RPMI8226 (cell line): Measurements from ENCODE around the gene GYPB.
"Not testable (repeated sequence)": the region's sequence is repeated elsewhere in the genome, so short reads cannot be mapped to it uniquely, and the experiment has no call there.

Experiments
- DNase-seq: peaks from one replicate; pipeline ENCODE4 v3.0.0-alpha.2; 2015

GYPB gene

DNA sequence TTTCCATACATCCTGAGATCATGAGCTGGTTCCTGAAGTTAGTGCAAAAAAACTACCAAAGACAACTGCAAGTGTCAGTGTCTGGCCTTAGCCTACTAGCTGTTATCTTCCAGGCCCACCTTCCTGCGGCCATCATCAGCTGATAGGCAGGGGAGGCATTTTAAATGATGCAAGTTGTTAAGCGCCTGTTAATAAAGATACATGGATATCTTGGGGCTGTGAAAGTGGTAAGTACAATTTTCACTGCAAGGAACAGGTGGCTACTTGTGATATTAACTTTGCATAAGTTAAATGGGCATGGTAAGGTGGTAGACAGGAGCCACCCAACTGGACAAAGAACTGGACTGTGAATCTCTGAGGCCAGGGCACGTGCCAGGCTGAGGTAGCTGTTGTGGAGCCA lies at the start of gene GYPB:
TSS of gene GYPB (minus strand) at position 104 of the 400 bp plus-strand sequence. CDS start at position 11, 93 bp downstream.
- DNase-seq: not testable (repeated sequence)

DNA sequence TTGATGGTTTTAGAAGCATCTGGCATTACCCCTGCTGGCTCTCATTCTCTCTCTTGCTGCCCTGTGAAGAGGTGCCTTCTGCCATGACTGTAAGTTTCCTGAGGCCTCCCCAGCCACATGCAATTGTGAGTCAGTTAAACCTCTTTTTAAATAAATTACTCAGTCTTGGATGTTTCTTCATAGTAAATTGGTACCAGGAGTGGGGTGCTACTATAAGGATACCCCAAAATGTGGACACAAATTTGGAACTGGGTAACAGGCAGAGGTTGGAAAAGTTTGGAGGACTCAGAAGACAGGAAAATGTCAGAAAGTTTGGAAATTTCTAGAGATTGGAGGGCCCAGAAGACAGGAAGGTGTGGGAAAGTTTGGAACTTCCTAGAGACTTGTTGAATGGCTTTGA lies 42.4 kb upstream of the GYPB start:
- DNase-seq: not testable (repeated sequence)

DNA sequence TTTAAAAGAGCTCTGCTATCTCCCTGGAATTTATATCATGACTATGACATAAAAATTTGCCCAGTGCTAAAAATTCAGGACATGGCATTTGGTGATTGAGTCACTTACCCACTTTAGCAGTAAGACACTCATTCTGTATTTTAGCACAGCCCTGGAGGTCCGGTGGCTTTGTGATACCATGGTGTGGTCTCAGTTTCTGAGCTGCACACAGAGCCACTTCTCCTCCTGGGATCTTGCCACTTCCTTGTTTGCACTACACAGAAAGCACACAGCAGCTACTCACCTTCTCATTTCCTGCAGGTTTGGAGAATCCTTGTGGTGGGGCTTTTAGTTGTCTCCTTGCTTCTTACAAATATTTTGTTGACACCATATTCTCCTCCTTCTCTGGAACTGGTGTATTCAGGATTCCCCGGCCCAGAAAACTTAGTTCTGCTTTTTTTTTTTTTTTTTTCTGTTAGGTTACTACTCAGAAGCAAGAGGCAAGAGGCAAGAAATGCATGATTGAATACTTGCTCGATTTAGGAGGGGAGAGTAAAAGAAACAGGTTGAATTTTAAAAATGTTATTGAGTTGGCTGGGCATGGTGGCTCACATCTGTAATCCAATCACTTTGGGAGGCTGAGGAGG lies 41.2 kb upstream of the GYPB start:
- not testable (repeated sequence) for DNase-seq

DNA sequence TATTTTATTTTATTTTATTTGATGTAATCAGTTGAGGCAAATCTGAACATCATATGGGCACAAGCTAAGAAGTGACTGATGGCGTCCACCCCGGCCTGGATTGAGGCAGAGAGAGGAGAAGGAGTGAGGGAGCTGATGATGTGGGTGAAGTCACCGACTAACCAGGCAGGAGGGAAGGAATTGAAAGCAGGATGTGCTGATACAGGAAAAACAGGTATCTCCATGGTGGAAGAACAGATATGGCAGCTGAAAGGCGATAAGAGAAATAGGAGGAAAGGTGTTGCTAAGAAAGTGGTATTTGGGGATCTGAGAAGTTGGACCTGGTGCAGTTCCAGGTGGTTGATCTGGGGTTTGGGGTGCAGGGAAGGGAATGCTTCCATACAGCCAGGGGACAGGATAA lies 37.6 kb upstream of the GYPB start:
- no peak for DNase-seq

DNA sequence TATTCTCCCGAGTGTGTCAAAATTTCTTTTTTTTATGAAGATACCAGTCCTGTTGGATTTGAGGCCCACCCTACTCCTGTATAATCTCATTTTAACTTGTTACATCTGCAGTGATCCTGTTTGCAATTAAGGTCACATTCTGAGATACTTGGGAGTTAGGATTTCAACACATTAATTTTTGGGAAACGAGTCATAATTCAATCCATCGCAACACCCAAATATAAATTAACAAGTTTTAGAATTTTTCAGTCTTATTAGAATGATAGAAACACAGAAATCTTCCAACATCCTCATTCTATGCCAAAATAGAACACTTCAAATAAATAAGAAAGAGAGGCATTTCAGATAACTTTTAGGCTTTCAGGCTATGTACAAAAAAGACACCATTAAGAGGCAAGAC lies 36.2 kb upstream of the GYPB start:
- DNase-seq: not testable (repeated sequence)

DNA sequence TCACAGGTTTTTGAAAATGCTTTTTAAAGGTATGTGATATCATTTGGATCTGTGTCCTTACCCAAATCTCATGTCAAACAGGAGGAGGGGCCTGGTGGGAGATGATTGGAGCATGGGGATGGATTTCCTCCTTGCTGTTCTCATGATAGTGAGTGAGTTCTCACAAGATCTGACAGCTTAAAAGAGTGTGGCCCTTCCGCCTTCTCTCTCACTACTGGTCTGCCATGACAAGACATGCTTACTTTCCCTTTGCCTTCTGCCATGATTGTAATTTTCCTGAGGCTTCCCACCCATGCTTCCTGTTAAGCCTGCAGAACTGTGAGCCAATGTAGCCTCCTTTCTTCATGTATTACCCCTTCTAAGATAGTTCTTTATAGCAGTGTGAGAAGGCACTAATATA lies 32.3 kb upstream of the GYPB start:
- DNase-seq: not testable (repeated sequence)

DNA sequence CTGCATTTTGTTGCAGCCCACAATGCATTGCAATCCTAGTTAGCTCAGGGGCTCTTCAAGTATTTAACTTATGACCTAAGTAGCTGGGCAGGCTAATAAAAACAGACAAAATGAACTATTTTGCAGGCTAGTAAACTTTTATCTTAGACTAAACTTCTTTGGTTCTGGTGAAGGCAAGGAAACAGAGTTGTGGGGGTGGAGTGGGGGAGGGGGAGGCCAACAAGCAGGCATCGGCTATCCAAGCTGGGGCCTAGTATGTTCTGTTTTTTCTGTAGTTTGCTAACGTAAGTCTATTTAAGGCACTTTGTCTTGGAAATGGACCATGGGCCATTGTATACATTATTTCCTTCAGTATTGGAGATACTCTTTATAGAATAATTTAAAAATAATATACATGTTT lies 31.5 kb upstream of the GYPB start:
- DNase-seq: not testable (repeated sequence)

DNA sequence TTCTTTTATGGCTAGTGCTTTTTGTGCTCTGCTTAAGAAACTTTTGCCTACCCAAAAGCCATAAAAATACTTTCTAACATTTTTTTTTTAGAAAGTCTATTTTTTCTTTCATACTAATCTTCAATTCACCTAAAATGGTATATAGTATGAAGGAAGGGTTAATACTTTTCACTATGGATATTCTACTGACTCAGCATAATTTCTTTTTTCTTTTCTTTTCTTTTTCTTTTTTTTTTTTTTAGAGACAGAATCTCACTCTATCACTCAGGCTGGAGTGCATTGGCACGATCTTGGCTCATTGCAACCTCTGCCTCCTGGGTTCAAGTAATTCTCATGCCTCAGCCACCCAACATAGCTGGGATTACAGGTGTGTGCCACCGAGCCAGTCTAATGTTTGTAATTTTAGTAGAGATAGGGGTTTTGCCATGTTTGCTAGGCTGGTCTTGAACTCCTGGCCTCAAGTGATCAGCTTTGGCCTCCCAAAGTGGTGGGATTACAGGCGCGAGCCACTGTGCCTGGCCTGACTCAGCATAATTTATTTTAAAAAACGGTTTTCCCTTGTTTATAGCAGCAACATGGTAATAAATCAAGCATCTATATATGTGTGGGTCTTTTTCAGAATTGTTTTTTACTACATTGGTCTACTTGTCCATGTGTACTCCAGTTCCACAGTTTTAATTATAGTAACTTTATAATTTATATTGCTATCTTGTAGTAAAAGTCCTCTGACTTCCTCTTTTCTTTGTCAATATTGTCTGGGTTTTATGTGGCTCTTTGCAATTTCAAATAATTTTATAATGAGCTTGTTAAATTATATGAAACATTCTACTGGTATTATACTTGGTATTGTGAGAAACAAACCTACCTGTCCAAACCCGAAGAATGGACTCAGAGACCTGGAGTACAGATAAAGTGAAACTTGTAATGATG lies 30.6 kb upstream of the GYPB start:
- DNase-seq: not testable (repeated sequence)

DNA sequence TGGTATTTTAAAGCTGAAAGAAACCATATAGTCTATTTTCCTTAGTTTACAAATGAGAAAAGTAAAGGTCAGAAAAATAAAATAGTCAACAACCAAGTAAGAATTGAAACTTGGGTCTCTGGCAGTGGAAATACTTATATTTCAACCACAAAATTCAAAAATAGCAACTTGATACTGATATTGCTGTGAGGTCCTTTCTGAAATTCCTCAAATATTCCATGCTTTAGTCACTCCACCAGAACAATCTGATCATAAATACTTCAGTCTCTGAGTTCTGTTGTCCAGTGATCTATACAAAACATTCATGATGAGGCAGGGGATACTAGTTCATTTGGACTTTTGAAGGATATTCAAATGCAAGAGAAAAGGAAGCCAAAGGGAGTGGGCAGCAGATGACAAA lies 25.8 kb upstream of the GYPB start:
- not testable (repeated sequence) for DNase-seq

DNA sequence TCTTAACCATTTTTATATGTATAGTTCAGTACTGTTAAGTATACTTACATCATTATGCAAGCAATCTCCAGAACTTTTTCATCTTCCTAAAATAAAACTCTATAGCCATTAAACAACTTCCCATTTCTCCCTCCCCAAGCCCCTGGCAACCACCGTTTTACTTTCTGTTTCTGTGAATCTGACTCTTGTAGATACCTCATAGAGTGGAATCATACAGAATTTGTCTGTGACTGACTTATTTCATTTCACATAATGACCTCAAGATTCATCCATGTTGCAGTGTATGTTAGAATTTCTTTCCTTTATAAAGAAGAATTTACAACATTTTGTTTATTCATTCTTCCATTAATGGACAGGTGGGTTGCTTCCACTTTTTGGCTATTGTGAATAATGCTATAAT lies 13.4 kb upstream of the GYPB start:
- DNase-seq: not testable (repeated sequence)

DNA sequence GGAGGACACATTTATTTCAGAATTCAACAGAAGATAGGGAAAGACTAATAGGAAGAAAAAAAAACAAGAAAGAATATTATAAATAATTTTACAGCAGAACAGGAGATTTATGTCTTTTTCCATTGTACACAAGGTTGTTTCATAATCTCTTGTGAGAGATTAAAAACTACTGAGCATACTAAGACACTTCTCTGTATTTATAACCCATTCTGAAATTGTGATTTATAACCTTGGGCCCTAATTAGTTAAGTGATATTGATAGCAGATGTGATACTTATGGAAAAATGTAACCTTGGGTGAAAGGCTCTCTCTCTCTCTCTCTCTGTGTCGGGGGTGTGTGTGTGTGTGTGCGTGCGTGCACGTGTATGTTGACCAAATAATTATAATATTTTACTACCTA lies 12.7 kb upstream of the GYPB start:
- DNase-seq: not testable (repeated sequence)

DNA sequence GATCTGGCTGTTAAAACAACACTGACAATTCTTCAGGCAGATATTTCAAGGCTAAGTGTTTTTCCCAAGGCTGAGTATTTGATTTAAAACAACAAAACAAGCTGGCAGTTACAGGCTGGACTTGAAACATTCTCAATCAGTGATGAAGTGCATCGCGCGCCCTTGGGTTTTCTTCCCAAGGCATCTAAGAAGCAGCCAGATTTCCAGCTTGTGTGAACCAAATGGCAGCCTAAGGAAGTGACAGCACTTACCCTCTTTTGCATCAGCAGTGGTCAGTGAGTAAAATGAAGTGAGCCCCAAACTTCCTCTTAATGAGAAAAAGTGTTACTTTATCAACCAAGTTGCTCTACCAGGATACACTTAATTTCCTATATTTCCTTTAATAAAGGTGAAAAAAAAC lies 12.2 kb upstream of the GYPB start:
- not testable (repeated sequence) for DNase-seq

DNA sequence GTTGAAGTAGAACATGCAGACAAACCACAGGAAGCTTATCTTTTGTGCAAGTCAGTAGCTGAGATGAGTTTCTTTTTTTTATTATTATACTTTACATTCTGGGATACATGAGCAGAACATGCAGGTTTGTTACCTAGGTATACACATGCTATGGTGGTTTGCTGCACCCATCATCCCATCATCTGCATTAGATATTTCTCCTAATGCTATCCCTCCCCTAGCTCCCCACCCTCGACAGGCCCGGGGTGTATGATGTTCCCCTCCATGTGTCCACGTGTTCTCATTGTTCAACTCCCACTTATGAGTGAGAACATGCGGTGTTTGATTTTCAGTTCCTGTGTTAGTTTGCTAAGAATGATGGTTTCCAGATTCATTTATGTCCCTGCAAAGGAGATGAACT lies 11.5 kb upstream of the GYPB start:
- DNase-seq: not testable (repeated sequence)

DNA sequence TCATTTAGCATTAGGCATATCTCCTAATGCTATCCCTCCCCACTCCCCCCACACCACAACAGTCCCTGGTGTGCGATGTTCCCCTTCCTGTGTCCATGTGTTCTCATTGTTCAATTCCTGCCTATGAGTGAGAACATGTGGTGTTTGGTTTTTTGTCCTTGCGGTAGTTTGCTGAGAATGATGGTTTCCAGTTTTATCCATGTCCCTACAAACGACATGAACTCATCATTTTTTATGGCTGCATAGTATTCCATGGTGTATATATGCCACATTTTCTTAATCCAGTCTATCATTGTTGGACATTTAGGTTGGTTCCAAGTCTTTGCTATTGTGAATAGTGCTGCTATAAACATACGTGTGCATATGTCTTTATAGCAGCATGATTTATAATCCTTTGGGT lies 7.5 kb upstream of the GYPB start:
- DNase-seq: not testable (repeated sequence)

DNA sequence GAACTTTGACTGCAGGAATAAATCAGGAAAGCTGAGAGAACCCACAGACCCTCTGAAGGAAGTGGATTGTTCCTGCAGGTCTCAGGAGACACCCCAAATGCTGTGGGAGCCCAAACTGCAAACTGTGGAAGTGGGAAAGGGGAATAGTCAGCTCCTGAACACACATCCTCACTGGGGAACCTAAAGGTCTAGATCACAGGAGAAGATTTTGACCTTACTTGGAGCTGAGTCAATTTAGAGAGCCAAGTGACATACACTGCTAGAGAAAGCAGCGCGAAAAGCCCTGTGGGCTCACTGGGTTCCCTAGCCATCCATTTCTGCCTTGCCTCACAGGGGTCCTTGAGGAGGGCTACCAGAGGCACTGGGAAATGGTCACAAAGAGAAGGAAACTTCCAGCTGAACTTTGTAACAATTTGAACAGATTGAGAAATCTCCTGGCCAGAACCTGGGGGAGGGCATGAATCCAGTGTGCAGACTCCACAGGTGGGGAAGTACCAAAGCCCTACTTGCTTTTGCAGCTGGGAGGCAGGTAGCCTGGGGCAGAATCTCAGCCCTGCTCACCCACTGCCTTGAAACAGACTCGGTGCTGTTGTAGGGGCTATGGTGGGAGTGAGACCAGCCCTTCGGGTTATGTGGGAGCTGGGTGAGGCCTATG lies 5.3 kb upstream of the GYPB start:
- not testable (repeated sequence) for DNase-seq

DNA sequence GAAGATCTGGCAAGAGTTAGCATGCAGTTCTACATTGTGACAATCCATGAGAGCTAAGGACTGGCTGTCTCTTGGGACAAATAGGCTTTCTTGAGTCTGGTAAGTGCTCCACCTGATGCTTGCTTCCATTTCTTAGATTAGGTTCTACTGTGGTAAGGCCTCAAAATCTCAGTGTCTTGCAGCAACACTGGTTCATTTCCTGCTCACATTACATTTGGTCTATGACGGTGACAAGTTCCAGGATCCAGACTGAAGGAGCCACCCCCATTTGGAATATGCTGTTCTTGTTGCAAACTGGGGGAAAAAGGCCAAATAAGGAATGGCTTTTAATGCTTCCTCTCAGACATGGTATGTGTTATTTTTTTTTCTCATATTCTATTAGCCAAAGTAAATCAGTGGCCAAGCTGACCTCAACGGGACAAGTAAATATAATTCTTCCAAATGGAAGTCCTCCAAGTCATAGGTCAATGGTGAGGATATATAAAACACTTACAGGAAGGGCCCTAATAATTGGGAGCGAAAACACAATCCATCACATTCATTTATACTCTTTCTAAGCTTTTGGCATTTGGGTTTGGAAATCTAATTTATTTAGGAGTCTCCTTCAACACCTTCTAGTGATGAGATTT lies 3.7 kb upstream of the GYPB start:
- not testable (repeated sequence) for DNase-seq

DNA sequence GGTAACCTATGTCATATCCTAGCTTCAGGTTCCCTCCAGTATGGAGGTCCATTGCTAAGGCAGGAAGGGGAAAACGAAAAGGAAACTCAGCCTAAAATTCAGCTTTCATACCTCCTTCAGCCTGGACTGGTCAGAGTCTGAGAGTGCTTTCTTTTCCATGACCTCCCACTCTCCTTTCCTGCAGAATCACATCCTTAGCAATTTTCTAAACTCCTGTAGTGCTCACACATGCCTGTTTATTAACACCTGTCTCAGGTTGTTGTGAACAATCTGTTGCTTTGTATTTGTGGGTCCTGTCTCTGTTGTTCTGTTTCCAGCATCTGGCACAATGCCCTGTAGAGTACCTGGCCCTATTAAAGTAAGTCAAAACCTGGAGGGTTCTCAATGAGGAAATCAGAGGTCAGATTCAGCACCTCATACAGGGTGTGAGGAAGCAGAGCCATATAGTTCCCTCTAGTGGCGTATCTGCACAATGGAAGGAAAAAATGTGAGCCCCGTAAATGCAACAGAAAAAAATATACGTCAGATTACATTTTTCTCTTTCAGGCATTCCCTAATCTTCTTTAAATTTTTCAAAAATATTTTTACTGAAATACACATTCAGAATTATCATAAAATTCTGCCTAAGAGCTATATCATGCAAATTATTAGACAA lies 2.3 kb upstream of the GYPB start:
- not testable (repeated sequence) for DNase-seq

DNA sequence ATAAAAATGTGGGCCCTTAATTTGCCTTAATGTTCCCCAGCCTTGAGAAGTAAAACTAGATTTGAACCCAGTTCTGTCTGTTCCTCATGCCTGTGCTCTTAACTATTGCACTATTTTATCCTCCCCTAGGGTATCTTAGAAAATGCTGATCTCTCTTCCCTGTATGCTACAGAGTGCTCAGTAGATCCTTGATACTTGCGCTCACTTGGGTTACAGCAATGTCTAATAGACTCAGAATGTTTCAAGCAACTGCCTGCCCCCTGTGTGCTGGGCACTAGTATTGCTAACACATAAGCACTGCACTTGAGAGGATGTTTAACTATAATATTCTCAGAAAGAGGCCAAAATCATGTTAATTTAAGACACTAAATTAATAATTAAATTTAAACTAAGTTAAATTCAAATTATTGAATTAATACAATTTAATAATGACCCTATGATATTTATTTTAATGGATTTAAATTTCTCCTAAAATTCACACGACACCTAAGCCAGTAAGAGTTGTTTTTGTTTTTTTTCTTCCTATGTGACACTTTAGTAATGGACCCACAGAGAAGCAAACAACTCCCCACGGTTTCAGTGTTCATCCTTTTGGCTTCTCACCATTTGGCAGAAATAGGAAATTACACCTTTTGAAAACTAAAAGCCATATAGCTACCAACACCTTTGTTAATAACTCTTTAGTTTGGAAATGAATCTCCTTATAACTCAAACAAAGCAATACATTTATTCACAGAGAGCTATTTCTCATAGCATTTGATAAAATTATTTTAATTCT lies 768 bp downstream of the GYPB start:
- not testable (repeated sequence) for DNase-seq

DNA sequence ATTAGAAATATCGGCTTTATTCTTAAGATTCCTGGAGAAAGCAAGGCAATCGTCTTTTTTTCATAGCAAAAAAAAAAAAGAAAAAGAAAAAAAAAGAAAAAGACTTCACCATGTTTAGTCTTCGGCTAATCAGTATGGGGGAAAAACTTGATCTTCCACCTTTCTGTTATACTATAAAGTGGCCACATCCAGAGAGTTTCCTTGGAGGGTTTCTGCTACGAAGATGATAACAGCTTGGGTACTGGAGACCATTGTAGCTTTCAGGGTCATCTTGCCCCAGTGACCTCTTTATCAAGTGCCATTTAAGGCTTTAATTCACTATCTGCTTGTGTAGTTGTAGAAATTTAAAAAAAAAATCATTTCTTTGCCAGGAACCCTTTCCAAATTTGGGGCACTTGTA lies 1.9 kb downstream of the GYPB start:
- DNase-seq: not testable (repeated sequence)

DNA sequence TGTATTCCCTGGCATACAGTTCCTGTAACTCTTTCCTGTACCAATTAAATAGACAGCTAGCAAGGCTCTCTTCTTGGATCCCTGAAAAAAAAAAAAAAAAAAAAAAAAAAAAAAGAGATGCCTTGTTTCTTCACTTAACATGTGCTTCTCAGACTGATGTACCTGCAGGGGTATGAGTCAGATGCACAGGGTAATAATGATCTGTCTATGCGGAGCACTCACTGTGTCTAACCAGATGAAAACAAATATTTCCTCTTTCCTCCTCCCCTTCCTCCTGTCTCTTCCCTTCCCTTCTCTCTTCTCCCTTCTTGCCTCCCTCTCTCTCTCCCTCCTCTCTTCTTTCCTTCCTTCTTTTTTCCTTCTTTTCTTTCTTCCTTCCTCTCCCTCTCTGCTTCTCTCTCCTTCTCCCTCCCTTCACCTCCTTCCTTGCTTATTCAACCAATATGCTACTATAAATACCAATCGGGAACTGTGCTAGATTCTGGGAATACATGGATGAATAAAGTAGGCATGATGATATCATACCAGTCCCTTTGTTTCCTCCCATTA lies 3.0 kb downstream of the GYPB start:
- not testable (repeated sequence) for DNase-seq

DNA sequence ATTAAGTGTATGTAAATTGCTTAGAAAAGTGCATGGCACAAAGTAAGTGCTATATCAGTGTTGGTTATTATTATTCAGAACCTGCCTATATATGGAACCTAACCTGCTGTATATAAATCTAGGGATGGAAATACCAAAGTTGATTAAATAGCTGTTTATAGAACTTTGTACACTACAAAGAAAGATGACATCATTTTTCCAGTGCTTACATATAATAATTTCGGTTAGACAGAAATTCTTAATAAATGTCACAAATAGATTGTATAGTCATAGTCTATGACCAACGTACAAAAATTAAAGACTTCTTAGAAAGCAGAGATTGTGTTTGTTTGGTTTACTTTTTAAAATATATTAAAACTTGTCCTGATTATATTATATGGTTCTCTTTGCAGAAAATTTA lies 4.4 kb downstream of the GYPB start:
- no peak for DNase-seq
